ENCODE results near the gene PTGDS. TPM values are rescaled to one million over a fixed set of nuclear protein-coding genes. Genes with fewer than 3 reads are reported as not detected.

The PTGDS gene
- total and polyA plus RNA-seq, 2 experiments from 2014 or later: 0.25 TPM; not detected in 1

- no peaks in the 10 kb centered on the region for H3K27me3 ChIP-seq (replicated peaks; ENCODE audit: insufficient read depth)
- peaks cover 16% of the 10 kb centered on the region; the same call in 1 of the 2 replicates for H3K36me3 ChIP-seq (ENCODE audit: low read depth)
- no peaks in the 10 kb centered on the region for H3K9me2 ChIP-seq (ENCODE audit: insufficient read depth)
- no peak overlapping the region for H2AFZ ChIP-seq
- no peaks in the 10 kb centered on the region for H3K4me1 ChIP-seq (ENCODE audit: insufficient read depth)
- in situ Hi-C loops (cut with MboI): no loop called here
- H3K9me3 ChIP-seq (ENCODE audit: low read depth): no peaks in the 10 kb centered on the region
- H3K79me2 ChIP-seq (ENCODE audit: insufficient read depth): peaks cover 30% of the 10 kb centered on the region
- H3K27ac ChIP-seq: no peak overlapping the region
- no peak overlapping the region for H3K4me2 ChIP-seq (ENCODE audit: unreplicated experiment)
- no peak overlapping the region for H3K9ac ChIP-seq
- TF ChIP-seq EZH2phosphoT487 (IDR thresholded peaks at IDR 0.05; ENCODE audit: insufficient read depth, low read depth) (no peak), EZH2 (IDR thresholded peaks at IDR 0.05; ENCODE audit: insufficient read depth, poor library complexity, severe bottlenecking) (no peak)
- no peak for DNase-seq
- H4K20me1 ChIP-seq (ENCODE audit: insufficient read depth): no peaks in the 10 kb centered on the region
- 94 to 95% methylated on average over 25 to 57 of the region's 60 CpGs for WGBS, 2 experiments (ENCODE audit: low coverage in 1 of 2, low lambda C conversion rate in 2 of 2, missing lambda C conversion rate in 2 of 2)
- H3F3A ChIP-seq (ENCODE audit: insufficient read depth): peaks cover 8% of the 10 kb centered on the region; the same call in 1 of the 2 replicates
- no peak overlapping the region for H3K4me3 ChIP-seq
These were observed 35.0 kb upstream of the PTGDS start for GRCh38 chr9:136942112-136942880.

GRCh38 chr9:136942881-136943230 is 34.4 kb upstream of the PTGDS start:
- Histone ChIP-seq H3K79me2 (ENCODE audit: insufficient read depth) (peaks cover 30% of the 10 kb centered on the region), H3K4me3 (no peak overlapping the region), H3K9me3 (ENCODE audit: low read depth) (no peaks in the 10 kb centered on the region), H3K4me2 (ENCODE audit: unreplicated experiment) (no peak overlapping the region), H3F3A (ENCODE audit: insufficient read depth) (0 out of 2 replicates have a peak, but pooled peaks cover 5% of the 10 kb centered on the region), H4K20me1 (ENCODE audit: insufficient read depth) (no peaks in the 10 kb centered on the region), H3K27me3 (replicated peaks; ENCODE audit: insufficient read depth) (no peaks in the 10 kb centered on the region), H3K36me3 (ENCODE audit: low read depth) (peaks cover 16% of the 10 kb centered on the region; the same call in 1 of the 2 replicates), H3K27ac (no peak overlapping the region), H3K9ac (peak overlapping the region; percentile 91; the same call in 1 of the 2 replicates), H3K9me2 (ENCODE audit: insufficient read depth) (no peaks in the 10 kb centered on the region), H2AFZ (no peak overlapping the region), H3K4me1 (ENCODE audit: insufficient read depth) (no peaks in the 10 kb centered on the region)
- no peak for DNase-seq
- 92 to 97% methylated on average over 12 to 15 of the region's 16 CpGs for WGBS, 2 experiments (ENCODE audit: low coverage in 1 of 2, low lambda C conversion rate in 2 of 2, missing lambda C conversion rate in 2 of 2)
- in situ Hi-C loops (cut with MboI): no loop called here
- TF ChIP-seq EZH2 (IDR thresholded peaks at IDR 0.05; ENCODE audit: insufficient read depth, poor library complexity, severe bottlenecking): no peak
- TF ChIP-seq EZH2phosphoT487 (IDR thresholded peaks at IDR 0.05; ENCODE audit: insufficient read depth, low read depth): no peak

DNA sequence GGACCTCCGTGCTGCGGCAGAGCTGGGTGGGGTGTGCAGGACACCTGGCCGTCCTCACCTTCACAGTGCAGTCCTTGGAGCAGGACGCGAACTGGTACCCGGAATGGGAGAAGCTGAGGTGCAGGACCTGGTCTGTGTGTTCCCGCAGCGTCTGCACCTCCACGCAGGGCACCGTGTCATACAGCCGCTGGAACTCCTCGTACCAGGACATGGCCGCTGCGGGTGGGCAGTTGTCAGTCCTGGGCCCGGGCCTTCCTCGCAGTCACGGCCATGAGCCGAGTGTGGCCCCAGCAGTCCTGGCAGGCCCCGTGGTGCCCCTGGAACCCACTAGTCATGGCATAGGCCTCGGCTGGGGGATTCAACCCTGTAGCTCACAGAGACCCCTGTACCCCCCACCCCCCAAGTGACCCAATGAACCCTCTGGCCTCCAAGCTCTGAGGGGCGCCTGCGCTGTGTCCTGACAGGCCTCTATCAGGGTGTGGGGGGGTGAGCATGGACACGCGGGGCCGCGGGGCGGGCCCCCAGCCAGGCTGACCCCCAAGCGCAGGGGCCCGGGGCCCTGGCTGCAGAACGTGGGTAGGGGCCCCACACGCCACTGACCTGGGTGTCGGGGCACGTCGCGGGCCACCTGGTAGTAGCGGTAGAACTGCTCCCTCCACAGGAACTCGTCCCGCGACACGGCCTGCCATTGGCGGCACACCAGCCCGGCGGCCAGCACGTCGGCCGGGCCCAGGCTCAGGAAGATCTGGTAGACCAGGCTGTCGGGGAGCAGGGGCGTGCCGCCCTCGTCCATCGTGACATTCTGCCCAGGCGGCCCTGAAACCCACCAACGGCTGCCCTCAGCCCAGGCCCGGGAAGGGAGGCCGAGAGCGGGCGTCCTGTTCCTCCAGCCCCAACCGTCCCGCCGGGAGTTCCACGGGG is 33.8 kb upstream of the PTGDS start:
- TF ChIP-seq EZH2 (IDR thresholded peaks at IDR 0.05; ENCODE audit: insufficient read depth, poor library complexity, severe bottlenecking) (no peak), EZH2phosphoT487 (IDR thresholded peaks at IDR 0.05; ENCODE audit: insufficient read depth, low read depth) (no peak)
- peak overlapping the region; percentile 91 for H3K9ac ChIP-seq
- in situ Hi-C loops (cut with MboI): no loop called here
- H2AFZ ChIP-seq: 0 out of 2 replicates have a peak overlapping the region, but pooled peaks have one; percentile 27
- H3K9me3 ChIP-seq (ENCODE audit: low read depth): no peaks in the 10 kb centered on the region
- peak overlapping the region; percentile 79 for H3K27ac ChIP-seq
- peaks cover 30% of the 10 kb centered on the region for H3K79me2 ChIP-seq (ENCODE audit: insufficient read depth)
- no peaks in the 10 kb centered on the region for H4K20me1 ChIP-seq (ENCODE audit: insufficient read depth)
- 16 to 21% methylated on average over 45 to 55 of the region's 61 CpGs for WGBS, 2 experiments (ENCODE audit: low coverage in 1 of 2, low lambda C conversion rate in 2 of 2, missing lambda C conversion rate in 2 of 2)
- peak; percentile 72 for DNase-seq
- H3F3A ChIP-seq (ENCODE audit: insufficient read depth): 0 out of 2 replicates have a peak, but pooled peaks cover 5% of the 10 kb centered on the region
- H3K4me1 ChIP-seq (ENCODE audit: insufficient read depth): no peaks in the 10 kb centered on the region
- peaks cover 16% of the 10 kb centered on the region; the same call in 1 of the 2 replicates for H3K36me3 ChIP-seq (ENCODE audit: low read depth)
- H3K4me2 ChIP-seq (ENCODE audit: unreplicated experiment): peak overlapping the region; percentile 82
- no peaks in the 10 kb centered on the region for H3K27me3 ChIP-seq (replicated peaks; ENCODE audit: insufficient read depth)
- peak overlapping the region; percentile 86 for H3K4me3 ChIP-seq
- no peaks in the 10 kb centered on the region for H3K9me2 ChIP-seq (ENCODE audit: insufficient read depth)

- 0 out of 2 replicates have a peak overlapping the region, but pooled peaks have one; percentile 27 for H2AFZ ChIP-seq
- no peak for TF ChIP-seq EZH2phosphoT487 (IDR thresholded peaks at IDR 0.05; ENCODE audit: insufficient read depth, low read depth)
- no peak for TF ChIP-seq EZH2 (IDR thresholded peaks at IDR 0.05; ENCODE audit: insufficient read depth, poor library complexity, severe bottlenecking)
- peaks cover 16% of the 10 kb centered on the region; the same call in 1 of the 2 replicates for H3K36me3 ChIP-seq (ENCODE audit: low read depth)
- peak overlapping the region; percentile 79 for H3K27ac ChIP-seq
- peaks cover 30% of the 10 kb centered on the region for H3K79me2 ChIP-seq (ENCODE audit: insufficient read depth)
- H3F3A ChIP-seq (ENCODE audit: insufficient read depth): 0 out of 2 replicates have a peak, but pooled peaks cover 1% of the 10 kb centered on the region
- WGBS, 2 experiments (ENCODE audit: low coverage in 1 of 2, low lambda C conversion rate in 2 of 2, missing lambda C conversion rate in 2 of 2): 1% methylated on average over 25 to 27 of the region's 45 CpGs
- no peaks in the 10 kb centered on the region for H3K27me3 ChIP-seq (replicated peaks; ENCODE audit: insufficient read depth)
- H3K9ac ChIP-seq: peak overlapping the region; percentile 91
- H3K4me2 ChIP-seq (ENCODE audit: unreplicated experiment): peak overlapping the region; percentile 82
- in situ Hi-C loops (cut with MboI): no loop called here
- H3K4me3 ChIP-seq: peak overlapping the region; percentile 86
- H3K4me1 ChIP-seq (ENCODE audit: insufficient read depth): no peaks in the 10 kb centered on the region
- H3K9me2 ChIP-seq (ENCODE audit: insufficient read depth): no peaks in the 10 kb centered on the region
- no peaks in the 10 kb centered on the region for H4K20me1 ChIP-seq (ENCODE audit: insufficient read depth)
- no peaks in the 10 kb centered on the region for H3K9me3 ChIP-seq (ENCODE audit: low read depth)
- DNase-seq: peak; percentile 86
These were observed 33.1 kb upstream of the PTGDS start for GRCh38 chr9:136944212-136944518.
